Skeletal muscle cell (primary cell): ENCODE results near the gene FAM170B.
A peak's percentile ranks its signal among the peaks of the same experiment; 100 is the strongest.

Source experiments
- DNase-seq: peaks from one replicate; pipeline ENCODE4 v3.0.0-alpha.2; 2010; ENCODE audit warnings: low read depth
- H3K4me3 ChIP-seq: 2 replicates; pipeline ENCODE4 v1.5.1; 2011; ENCODE audit warnings: low read depth, mild to moderate bottlenecking, control low read depth, low read length, moderate library complexity

FAM170B gene

GRCh38 chr10:49132362-49132737 is 1.5 kb downstream of the FAM170B start:
- no peak for DNase-seq
- no peak overlapping the region for H3K4me3 ChIP-seq

GRCh38 chr10:49131507-49132361 is 2.1 kb downstream of the FAM170B start:
- H3K4me3 ChIP-seq = no peak overlapping the region
- no peak for DNase-seq

GRCh38 chr10:49129376-49129775 is 4.4 kb downstream of the FAM170B start:
- no peak overlapping the region for H3K4me3 ChIP-seq
- DNase-seq = no peak

- no peak overlapping the region for H3K4me3 ChIP-seq
- DNase-seq = no peak
Measured at GRCh38 chr10:49128854-49129253, 5.0 kb downstream of the FAM170B start.

- DNase-seq = no peak
- no peak overlapping the region for H3K4me3 ChIP-seq
Measured at GRCh38 chr10:49123981-49124950, 9.6 kb downstream of the FAM170B start.

- no peak for DNase-seq
- H3K4me3 ChIP-seq = no peak overlapping the region
Measured at GRCh38 chr10:49120911-49121310, 12.9 kb downstream of the FAM170B start.

- DNase-seq = no peak
- no peak overlapping the region for H3K4me3 ChIP-seq
Measured at GRCh38 chr10:49119746-49120145, 14.1 kb downstream of the FAM170B start.

GRCh38 chr10:49118430-49119074 is 15.3 kb downstream of the FAM170B start:
- no peak overlapping the region for H3K4me3 ChIP-seq
- no peak for DNase-seq

GRCh38 chr10:49117376-49118070 is 16.3 kb downstream of the FAM170B start:
- no peak for DNase-seq
- no peak overlapping the region for H3K4me3 ChIP-seq

GRCh38 chr10:49116509-49117375 is 17.1 kb downstream of the FAM170B start:
- H3K4me3 ChIP-seq = no peak overlapping the region
- no peak for DNase-seq

- peak overlapping the region; percentile 35 for H3K4me3 ChIP-seq
- no peak for DNase-seq
Measured at GRCh38 chr10:49115796-49116508, 17.9 kb downstream of the FAM170B start.

- DNase-seq = no peak
- peak within 1 kb of the TSS; percentile 60 for H3K4me3 ChIP-seq
Measured at GRCh38 chr10:49115015-49115795, 18.6 kb downstream of the FAM170B start, which contains the start of gene VSTM4. TSS of gene VSTM4 (minus strand) at chr10:49115522. CDS start at chr10:49115485, 37 bp downstream.

GRCh38 chr10:49114718-49115014 is 19.2 kb downstream of the FAM170B start:
- peak overlapping the region; percentile 60 for H3K4me3 ChIP-seq

GRCh38 chr10:49113741-49114141 is 20.1 kb downstream of the FAM170B start:
- no peak for DNase-seq
- no peak overlapping the region for H3K4me3 ChIP-seq

More at GRCh38 chr10:49114718-49115014, 19.2 kb downstream of the FAM170B start:
- DNase-seq = no peak

- no peak overlapping the region for H3K4me3 ChIP-seq
Measured at GRCh38 chr10:49112851-49113250, 21.0 kb downstream of the FAM170B start.

GRCh38 chr10:49112098-49112497 is 21.7 kb downstream of the FAM170B start:
- H3K4me3 ChIP-seq = no peak overlapping the region
- DNase-seq = no peak

More at GRCh38 chr10:49112851-49113250, 21.0 kb downstream of the FAM170B start:
- DNase-seq = no peak

- H3K4me3 ChIP-seq = no peak overlapping the region
- no peak for DNase-seq
Measured at GRCh38 chr10:49111320-49111698, 22.5 kb downstream of the FAM170B start.
